Lung (tissue), 12 donors: ENCODE measurements around the gene PEPD. TPM values are rescaled to one million over a fixed set of nuclear protein-coding genes. Genes with fewer than 3 reads are reported as not detected.

Experiments
- ATAC-seq: fragments of 200-7000 bp; cut with Tn5 transposase; one replicate; pipeline ENCODE4 v1.9.1; 2020; ENCODE audit warnings: moderate number of reproducible peaks; ENCODE audit not compliant: insufficient read depth, low FRiP score
- DNase-seq, 3 donors: peaks; one replicate each; pipeline ENCODE4 v3.0.0-alpha.2; 2013 to 2017
- H3K27ac ChIP-seq, 2 donors: one replicate each; pipeline ENCODE4 v1.5.1; 2013; ENCODE audit warnings: mild to moderate bottlenecking in 2 of 2, moderate library complexity in 2 of 2, control low read depth in 1 of 2, inconsistent platforms in 1 of 2, low read depth in 1 of 2, low read length in 1 of 2
- H3K27me3 ChIP-seq, 3 donors: one replicate each; pipeline ENCODE4 v1.5.1; 2013; ENCODE audit warnings: low read length in 2 of 3; ENCODE audit not compliant: control insufficient read depth in 3 of 3, insufficient read depth in 3 of 3
- H3K36me3 ChIP-seq, 4 donors: one replicate each; pipeline ENCODE4 v1.5.1; 2013; ENCODE audit warnings: low read length in 4 of 4, mild to moderate bottlenecking in 1 of 4, moderate library complexity in 1 of 4; ENCODE audit not compliant: control insufficient read depth in 4 of 4, insufficient read depth in 4 of 4
- H3K4me1 ChIP-seq, 5 donors: one replicate each; pipeline ENCODE4 v1.5.1; 2013; ENCODE audit warnings: low read length in 5 of 5, mild to moderate bottlenecking in 2 of 5, moderate library complexity in 1 of 5; ENCODE audit not compliant: control insufficient read depth in 5 of 5, insufficient read depth in 5 of 5
- H3K4me3 ChIP-seq: one replicate; pipeline ENCODE4 v1.5.1; 2013; ENCODE audit warnings: mild to moderate bottlenecking, control low read depth, moderate library complexity
- H3K9ac ChIP-seq, 2 donors: one replicate each; pipeline ENCODE4 v1.5.1; 2013; ENCODE audit warnings: low read length in 2 of 2, control low read depth in 1 of 2; ENCODE audit not compliant: insufficient read depth in 1 of 2
- H3K9me3 ChIP-seq, 4 donors: one replicate each; pipeline ENCODE4 v1.5.1; 2013; ENCODE audit warnings: low read length in 3 of 4, mild to moderate bottlenecking in 1 of 4, moderate library complexity in 1 of 4; ENCODE audit not compliant: control insufficient read depth in 4 of 4, insufficient read depth in 3 of 4
- WGBS, 2 donors: extraction: QIAGEN DNeasy Blood & Tissue Kit; methylation state at CpG; one replicate each; pipeline ENCODE4 v1.1.7; 2013; 5-methylcytosine and 5-hydroxymethylcytosine counted together
- polyA plus RNA-seq, 2 donors: library from polyadenylated mRNA; stranded (reverse); fragments of 200-250 nt; gene quantifications; one replicate each; pipeline ENCODE4 v1.2.1, GENCODE V29; 2013
- total RNA-seq, 2 donors: library from RNA; depleted of rRNA in 1 of 2; stranded (reverse); fragments of >200 nt in 1 of 2; gene quantifications; one replicate each; pipeline ENCODE4 v1.2.1, GENCODE V29; 2014 to 2021
- TF ChIP-seq, protein P1 (sequence below): IDR thresholded peaks from 2 replicates; pipeline ENCODE4 v1.5.1; 2012; ENCODE audit warnings: mild to moderate bottlenecking; ENCODE audit errors: control extremely low read depth, extremely low read depth
- donor health status: control.
- donor health status: control.
- donor health status: Bipolar disorder and iron deficiency.
- donor health status: healthy.
- donor health status: DM: yes; HTN: yes; CAD: no.

The PEPD gene
- total and polyA plus RNA-seq, 4 donors, result 29.6 to 88.2 (median 73.4) TPM

DNA sequence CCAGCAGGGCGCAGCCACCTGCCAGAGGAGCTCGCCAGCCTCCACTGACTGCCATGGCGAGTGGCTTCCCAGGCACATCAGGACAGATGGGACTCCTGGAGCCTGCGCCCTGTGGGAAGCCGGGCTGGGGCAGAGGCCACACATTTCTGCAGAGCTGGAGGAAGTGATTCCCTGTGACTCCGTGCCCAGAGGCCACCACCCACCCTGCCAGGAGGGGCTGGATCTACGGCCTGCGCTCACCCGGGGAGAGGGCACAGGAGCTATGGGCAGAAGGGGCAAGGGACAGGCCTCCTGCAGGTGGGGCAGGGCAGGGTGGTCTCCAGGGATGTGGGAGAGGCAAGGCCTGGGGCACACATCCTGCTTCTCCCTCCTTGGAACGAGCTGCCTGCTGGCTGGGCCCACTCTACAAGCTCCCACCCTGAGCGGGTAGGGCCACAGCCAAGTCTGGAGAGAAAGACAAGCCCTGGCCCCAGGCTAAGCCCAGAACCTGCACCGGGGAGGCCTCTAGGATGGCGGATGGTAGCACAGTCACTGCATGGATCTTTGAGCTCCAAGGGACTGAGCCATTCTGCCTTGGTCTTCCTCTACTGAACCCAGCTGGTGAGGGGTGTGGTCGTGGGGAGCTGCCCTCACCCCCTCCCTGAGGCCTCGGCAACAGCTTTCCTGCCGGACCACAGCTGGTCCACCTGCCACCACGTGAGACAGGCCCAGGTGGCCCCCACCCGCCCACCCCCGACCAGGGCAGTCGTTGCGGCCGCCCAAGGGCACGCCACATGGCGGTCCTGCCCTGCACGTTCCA is 107.5 kb downstream of the PEPD start:
- no peak overlapping the region for H3K9ac ChIP-seq
- peaks cover 0 to 2% (median 0%) of the 10 kb centered on the region in 5 donors for H3K4me1 ChIP-seq
- H3K27ac ChIP-seq, result no peak overlapping the region
- ATAC-seq (no peak), DNase-seq (no peak)
- WGBS, 2 donors, result 89 to 92% methylated on average over 22 to 25 of the region's 25 CpGs
- TF ChIP-seq, protein P1, sequence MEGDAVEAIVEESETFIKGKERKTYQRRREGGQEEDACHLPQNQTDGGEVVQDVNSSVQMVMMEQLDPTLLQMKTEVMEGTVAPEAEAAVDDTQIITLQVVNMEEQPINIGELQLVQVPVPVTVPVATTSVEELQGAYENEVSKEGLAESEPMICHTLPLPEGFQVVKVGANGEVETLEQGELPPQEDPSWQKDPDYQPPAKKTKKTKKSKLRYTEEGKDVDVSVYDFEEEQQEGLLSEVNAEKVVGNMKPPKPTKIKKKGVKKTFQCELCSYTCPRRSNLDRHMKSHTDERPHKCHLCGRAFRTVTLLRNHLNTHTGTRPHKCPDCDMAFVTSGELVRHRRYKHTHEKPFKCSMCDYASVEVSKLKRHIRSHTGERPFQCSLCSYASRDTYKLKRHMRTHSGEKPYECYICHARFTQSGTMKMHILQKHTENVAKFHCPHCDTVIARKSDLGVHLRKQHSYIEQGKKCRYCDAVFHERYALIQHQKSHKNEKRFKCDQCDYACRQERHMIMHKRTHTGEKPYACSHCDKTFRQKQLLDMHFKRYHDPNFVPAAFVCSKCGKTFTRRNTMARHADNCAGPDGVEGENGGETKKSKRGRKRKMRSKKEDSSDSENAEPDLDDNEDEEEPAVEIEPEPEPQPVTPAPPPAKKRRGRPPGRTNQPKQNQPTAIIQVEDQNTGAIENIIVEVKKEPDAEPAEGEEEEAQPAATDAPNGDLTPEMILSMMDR, result no peak
- H3K27me3 ChIP-seq, result no peaks in the 10 kb centered on the region
- H3K36me3 ChIP-seq, result peaks cover 0 to 16% (median 0%) of the 10 kb centered on the region in 4 donors
- no peaks in the 10 kb centered on the region for H3K9me3 ChIP-seq
- H3K4me3 ChIP-seq, result no peak overlapping the region

DNA sequence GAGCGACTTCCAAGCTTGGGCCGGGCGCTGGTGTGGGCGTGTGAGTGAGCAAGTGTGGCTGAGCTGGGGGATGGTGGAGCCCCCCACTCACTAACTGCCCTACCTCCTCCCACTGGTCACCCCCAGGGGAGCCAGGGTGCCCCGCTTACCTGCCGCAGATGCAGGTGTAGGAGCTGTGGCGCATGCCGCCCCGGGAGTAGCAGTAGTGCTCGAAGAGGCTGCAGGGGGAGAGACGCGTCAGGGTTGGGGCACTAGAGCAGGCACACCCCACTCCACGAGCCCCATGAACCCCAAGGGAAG is 108.2 kb downstream of the PEPD start:
- Histone ChIP-seq H3K36me3 (peaks cover 0 to 16% (median 0%) of the 10 kb centered on the region in 4 donors), H3K27ac (no peak overlapping the region), H3K27me3 (no peaks in the 10 kb centered on the region), H3K4me3 (no peak overlapping the region), H3K9me3 (no peaks in the 10 kb centered on the region), H3K9ac (no peak overlapping the region), H3K4me1 (peaks cover 0 to 2% (median 0%) of the 10 kb centered on the region in 5 donors)
- 94 to 95% methylated on average over 12 to 13 of the region's 13 CpGs for WGBS, 2 donors
- TF ChIP-seq, protein P1, result no peak
- ATAC-seq (no peak), DNase-seq (no peak)

DNA sequence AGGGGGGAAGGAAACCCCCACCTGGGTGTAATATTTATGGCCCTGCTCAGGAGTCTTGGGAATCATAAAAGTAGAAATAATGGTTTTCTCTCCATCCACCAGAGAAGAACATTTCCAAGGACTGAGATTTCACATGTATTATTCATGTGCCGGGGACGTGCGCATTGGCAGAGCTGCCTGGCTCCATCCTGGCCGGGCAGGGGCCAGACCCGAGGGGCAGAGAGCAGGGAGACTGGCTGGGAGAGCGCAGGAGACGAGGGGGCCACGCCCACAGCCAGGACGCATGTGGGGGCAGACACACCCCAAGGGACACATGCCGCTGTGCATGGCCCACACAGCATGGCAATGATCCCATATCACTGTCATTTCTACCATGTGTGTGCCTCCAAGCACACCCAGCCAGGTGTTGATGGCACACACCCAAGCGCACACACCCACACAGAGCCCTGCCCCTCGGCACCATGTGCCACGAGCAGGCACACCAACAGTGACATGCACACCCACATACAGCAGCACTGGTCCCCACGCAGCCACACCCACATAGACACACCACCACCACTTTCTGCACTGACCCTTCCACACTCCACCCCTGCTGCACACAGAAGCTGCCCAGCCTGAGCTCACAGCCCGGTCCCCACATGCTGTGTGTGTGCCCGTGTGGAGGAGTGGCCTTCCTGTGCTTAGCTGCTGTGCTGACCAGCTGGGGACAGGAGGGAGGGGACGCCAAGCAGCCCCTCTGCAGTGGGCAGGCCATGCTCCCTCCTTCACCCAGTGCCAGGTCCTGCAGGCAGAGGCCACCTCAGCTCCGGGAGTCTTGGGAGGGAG is 108.8 kb downstream of the PEPD start:
- no peaks in the 10 kb centered on the region for H3K27me3 ChIP-seq
- H3K36me3 ChIP-seq, result peaks cover 0 to 16% (median 0%) of the 10 kb centered on the region in 4 donors
- H3K4me3 ChIP-seq, result no peak overlapping the region
- TF ChIP-seq, protein P1, result no peak
- ATAC-seq (no peak), DNase-seq (no peak)
- H3K9me3 ChIP-seq, result no peaks in the 10 kb centered on the region
- peaks cover 0 to 2% (median 0%) of the 10 kb centered on the region in 5 donors for H3K4me1 ChIP-seq
- WGBS, 2 donors, result 89 to 90% methylated on average over 18 of the region's 18 CpGs
- no peak overlapping the region for H3K27ac ChIP-seq
- H3K9ac ChIP-seq, result no peak overlapping the region
